GM12892 (cell line): ENCODE measurements around the gene ASPHD2.
"Not testable (repeated sequence)": the region's sequence is repeated elsewhere in the genome, so short reads cannot be mapped to it uniquely, and the experiment has no call there.

Experiments
- DNase-seq: peaks from one replicate; pipeline ENCODE4 v3.0.0; 2011; ENCODE audit not compliant: insufficient read length
- FAIRE-seq: peaks from 2 replicates; lab custom pipeline; 2011; peaks lifted over from hg19 to GRCh38; lab: Jason Lieb, UNC
- POLR2A ChIP-seq: IDR thresholded peaks from 2 replicates; pipeline ENCODE4 v1.6.1; 2011; ENCODE audit warnings: low read depth, low read length, control low read depth
- POLR2AphosphoS5 ChIP-seq: IDR thresholded peaks from 2 replicates; pipeline ENCODE4 v1.6.1; 2011; ENCODE audit warnings: low read depth, low read length, control low read depth
- TAF1 ChIP-seq: IDR thresholded peaks from 2 replicates; pipeline ENCODE4 v1.6.1; 2011; ENCODE audit warnings: low read depth, mild to moderate bottlenecking, control low read depth, low read length, borderline replicate concordance

ASPHD2 gene

GRCh38 chr22:26399289-26399688 lies 29.8 kb upstream of the ASPHD2 start:
- TF ChIP-seq POLR2A (no peak), TAF1 (no peak), POLR2AphosphoS5 (no peak)
- no peak for FAIRE-seq
- no peak for DNase-seq

DNA sequence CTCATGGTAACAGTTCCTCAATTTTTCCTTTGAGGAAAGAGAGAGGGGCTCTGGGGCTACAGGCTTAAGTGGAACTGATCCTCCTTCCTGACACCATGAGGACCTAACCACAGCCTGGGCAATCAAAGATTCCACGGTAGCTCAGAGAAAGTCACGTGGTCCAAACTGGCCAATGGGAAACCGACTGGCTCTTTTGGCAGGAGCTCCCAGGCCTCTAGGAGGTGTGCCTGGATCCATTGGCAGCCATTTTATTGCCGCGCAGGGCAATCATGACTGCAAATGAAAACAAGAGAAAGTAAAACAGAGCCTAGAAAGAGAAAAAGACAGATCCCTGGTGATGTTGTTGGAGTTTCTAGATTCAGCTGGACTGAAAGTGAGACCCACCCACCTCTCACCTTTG lies 27.3 kb upstream of the ASPHD2 start:
- TF ChIP-seq TAF1 (no peak), POLR2AphosphoS5 (no peak), POLR2A (no peak)
- DNase-seq (no peak), FAIRE-seq (no peak)

DNA sequence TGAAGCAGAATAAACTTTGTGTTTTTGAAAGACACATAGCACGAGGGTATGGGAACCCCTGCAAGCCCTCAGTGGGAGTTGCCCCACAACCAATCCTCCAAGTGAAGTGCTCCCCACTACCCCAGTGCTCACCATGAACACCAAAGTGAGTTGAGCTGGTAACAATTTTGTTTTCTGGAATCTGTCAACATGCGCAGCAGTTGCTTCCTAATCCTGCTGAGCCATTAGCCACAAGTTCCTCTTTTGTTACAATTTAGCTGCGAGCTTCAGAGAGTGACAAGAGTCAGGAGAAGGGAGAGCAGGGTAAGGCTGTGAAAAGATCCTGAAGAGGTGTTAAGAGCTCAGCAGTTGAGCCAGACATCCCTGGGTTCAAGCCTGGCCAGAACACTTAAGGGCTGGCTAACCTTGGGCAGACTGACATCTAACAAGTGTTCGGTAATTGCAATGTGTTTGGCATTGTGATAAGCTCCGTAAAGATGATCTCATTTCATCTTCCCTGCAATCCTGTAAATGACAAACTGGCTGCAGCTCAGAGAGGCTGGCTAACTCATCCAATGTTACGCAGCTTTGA lies 24.1 kb upstream of the ASPHD2 start:
- no peak for DNase-seq
- no peak for FAIRE-seq
- TF ChIP-seq TAF1 (no peak), POLR2A (no peak)

DNA sequence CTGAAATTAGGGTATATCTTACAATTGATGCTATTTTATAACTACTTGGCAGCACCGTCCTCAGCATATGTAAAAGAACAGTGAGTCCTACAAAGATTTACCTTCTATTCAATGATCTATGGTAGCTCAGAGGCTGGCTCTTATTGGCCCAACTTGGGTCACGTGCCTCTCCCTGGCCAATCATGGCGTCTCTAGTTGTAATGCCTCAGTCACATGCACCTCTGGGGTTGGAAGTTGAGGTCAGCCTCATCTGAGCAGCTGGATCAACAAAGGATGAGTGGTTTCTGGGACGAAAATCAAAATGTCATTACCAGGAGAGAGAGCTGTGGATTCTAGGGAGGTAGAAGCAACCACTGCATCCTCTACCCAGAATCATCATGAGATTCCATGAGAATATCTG lies 22.9 kb upstream of the ASPHD2 start:
- FAIRE-seq, result no peak
- TF ChIP-seq POLR2A (no peak), TAF1 (no peak), POLR2AphosphoS5 (no peak)
- no peak for DNase-seq

DNA sequence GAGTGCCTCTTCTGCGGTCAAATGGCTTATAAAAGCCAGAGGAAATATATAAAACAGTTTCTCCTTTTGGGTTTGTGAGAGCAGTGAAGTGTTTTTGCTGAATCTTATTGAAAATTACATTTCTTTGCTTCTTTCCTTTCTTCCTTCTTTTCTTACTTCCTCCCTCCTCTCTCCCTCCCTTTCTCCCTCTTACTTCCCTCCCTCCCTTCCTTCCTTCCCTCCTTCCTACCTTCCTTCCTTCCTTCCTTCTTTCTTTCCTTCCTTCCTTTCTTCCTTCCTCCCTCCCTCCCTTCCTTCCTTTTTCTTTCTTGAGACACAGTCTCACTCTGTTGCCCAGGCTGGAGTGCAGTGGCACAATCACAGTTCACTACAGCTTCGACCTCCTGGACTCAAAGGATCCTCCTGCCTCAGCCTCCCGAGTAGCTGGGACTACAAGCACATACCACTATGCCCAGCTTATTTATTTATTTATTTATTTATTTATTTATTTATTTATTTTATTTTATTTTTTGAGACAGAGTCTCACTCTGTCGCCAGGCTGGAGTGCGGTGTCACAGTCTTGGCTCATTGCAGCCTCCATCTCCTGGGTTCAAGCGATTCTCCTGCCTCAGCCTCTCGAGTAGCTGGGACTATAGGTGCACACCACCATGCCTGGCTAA lies 20.4 kb upstream of the ASPHD2 start:
- FAIRE-seq, DNase-seq: not testable (repeated sequence)

GRCh38 chr22:26409719-26410335 lies 19.2 kb upstream of the ASPHD2 start:
- TF ChIP-seq TAF1 (no peak), POLR2A (no peak), POLR2AphosphoS5 (no peak)
- DNase-seq (no peak), FAIRE-seq (no peak)

- DNase-seq (no peak), FAIRE-seq (no peak)
- TF ChIP-seq POLR2AphosphoS5, result no peak
- TF ChIP-seq POLR2A, result no peak
- TF ChIP-seq TAF1, result no peak
These were observed 18.7 kb upstream of the ASPHD2 start for GRCh38 chr22:26410386-26410785.

DNA sequence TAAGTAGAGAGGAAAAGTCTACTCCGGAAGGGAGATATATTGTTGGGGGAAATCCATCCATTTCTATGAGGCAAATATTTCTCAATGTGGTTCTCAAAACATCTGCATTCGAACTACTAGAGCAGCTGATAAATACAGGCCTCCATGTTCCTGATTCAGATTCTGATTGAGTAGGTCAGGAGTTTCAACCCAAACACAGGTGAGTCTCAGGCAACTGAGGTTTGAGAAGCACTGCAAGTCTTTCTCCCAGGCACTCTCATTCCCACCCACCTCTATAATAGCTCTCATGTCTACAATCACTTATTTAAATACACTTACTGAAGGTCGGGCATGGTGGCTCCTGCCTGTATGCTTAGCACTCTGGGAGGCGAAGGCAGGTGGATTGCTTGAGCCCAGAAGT lies 14.7 kb upstream of the ASPHD2 start:
- DNase-seq, result no peak
- TF ChIP-seq POLR2AphosphoS5 (no peak), POLR2A (no peak), TAF1 (no peak)
- FAIRE-seq, result no peak

- TF ChIP-seq POLR2A (no peak), POLR2AphosphoS5 (no peak), TAF1 (no peak)
- FAIRE-seq, result no peak
- no peak for DNase-seq
These were observed 12.8 kb upstream of the ASPHD2 start for GRCh38 chr22:26416256-26416655.

GRCh38 chr22:26416670-26417276 lies 12.3 kb upstream of the ASPHD2 start:
- no peak for DNase-seq
- TF ChIP-seq TAF1, result no peak
- no peak for TF ChIP-seq POLR2AphosphoS5
- no peak for TF ChIP-seq POLR2A
- no peak for FAIRE-seq

DNA sequence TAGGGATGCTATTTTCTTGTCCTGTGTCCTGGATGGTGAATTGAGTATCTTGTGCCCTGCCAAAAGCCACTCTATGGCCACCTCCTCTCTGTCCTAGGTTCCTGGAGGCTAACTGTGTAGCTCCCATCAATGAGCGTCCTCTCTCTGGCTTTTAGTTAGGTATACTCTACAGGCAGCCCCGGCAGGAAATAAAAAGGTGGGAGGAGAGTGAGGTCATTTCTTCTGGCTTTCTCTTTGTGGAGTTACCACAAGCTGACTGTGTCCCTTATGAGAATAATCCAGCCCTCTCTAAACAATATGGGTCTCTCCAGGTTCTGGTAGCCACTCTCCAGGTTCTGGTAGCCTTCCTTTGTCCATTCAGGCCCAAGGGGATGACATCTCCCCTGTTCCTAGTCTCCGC lies 11.7 kb upstream of the ASPHD2 start:
- no peak for TF ChIP-seq TAF1
- TF ChIP-seq POLR2A, result no peak
- no peak for TF ChIP-seq POLR2AphosphoS5
- FAIRE-seq (no peak), DNase-seq (no peak)

GRCh38 chr22:26418620-26419019 lies 10.4 kb upstream of the ASPHD2 start:
- TF ChIP-seq TAF1 (no peak), POLR2A (no peak), POLR2AphosphoS5 (no peak)
- no peak for FAIRE-seq

DNA sequence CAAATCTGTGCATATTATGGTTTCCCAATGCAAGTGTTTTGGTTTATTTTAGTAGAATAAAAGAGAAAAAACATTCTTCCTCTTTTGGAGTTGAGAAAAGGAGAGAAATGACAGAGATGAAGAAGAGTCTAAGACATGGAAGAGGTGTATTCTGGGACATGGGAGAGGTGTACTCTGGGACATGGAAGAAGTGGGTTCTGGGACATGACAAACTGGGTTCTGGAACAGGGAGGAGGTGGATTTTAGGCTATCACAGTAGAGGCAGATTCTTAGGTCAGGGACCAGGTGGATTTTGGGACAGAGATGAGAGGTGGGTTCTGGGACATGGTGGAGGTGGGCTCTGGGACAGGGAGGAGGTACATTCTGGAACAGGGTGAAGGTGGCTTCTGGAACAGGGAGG lies 2.1 kb upstream of the ASPHD2 start:
- no peak for TF ChIP-seq POLR2A
- TF ChIP-seq TAF1, result no peak
- no peak for TF ChIP-seq POLR2AphosphoS5
- DNase-seq (no peak), FAIRE-seq (no peak)

More at GRCh38 chr22:26418620-26419019, 10.4 kb upstream of the ASPHD2 start:
- no peak for DNase-seq
